Type B pancreatic cell (in vitro differentiated cells): Measurements from ENCODE around the gene CRYBB1. TPM values are rescaled to one million over a fixed set of nuclear protein-coding genes. Genes with fewer than 3 reads are reported as not detected.

Experiments used
- DNase-seq: peaks from one replicate; pipeline ENCODE4 v3.0.0; 2021; ENCODE audit warnings: mixed read lengths; ENCODE audit not compliant: unreplicated experiment; ENCODE audit errors: extremely low spot score
- H3K27ac Mint-ChIP-seq: 2 replicates; pipeline ENCODE4 v1.8.0; 2021; ENCODE audit warnings: mild to moderate bottlenecking, mixed read lengths
- H3K27me3 Mint-ChIP-seq: 2 replicates; pipeline ENCODE4 v1.8.0; 2021; ENCODE audit warnings: mixed read lengths
- H3K36me3 Mint-ChIP-seq: 2 replicates; pipeline ENCODE4 v1.8.0; 2021; ENCODE audit warnings: mixed read lengths
- H3K4me1 Mint-ChIP-seq: one replicate; pipeline ENCODE4 v1.8.0; 2021; ENCODE audit warnings: mixed read lengths; ENCODE audit not compliant: unreplicated experiment
- H3K4me3 Mint-ChIP-seq: 2 replicates; pipeline ENCODE4 v1.8.0; 2021; ENCODE audit warnings: mild to moderate bottlenecking, mixed read lengths
- H3K9me3 Mint-ChIP-seq: 2 replicates; pipeline ENCODE4 v1.8.0; 2021; ENCODE audit warnings: mixed read lengths
- total RNA-seq: library from RNA; stranded (reverse); gene quantifications from 2 replicates; pipeline ENCODE4 v1.2.1, GENCODE V29; 2021; ENCODE audit warnings: low replicate concordance
- TF ChIP-seq, protein P1 (sequence below): fragments of 200-600 bp; sonication (generic); conservative IDR thresholded peaks from 2 replicates; pipeline ENCODE4 v1.5.0; 2021; ENCODE audit warnings: antibody characterized with exemption, mild to moderate bottlenecking

CRYBB1 gene
- total RNA-seq, 1 donor from 2014 or later, result 4.6 TPM

DNA sequence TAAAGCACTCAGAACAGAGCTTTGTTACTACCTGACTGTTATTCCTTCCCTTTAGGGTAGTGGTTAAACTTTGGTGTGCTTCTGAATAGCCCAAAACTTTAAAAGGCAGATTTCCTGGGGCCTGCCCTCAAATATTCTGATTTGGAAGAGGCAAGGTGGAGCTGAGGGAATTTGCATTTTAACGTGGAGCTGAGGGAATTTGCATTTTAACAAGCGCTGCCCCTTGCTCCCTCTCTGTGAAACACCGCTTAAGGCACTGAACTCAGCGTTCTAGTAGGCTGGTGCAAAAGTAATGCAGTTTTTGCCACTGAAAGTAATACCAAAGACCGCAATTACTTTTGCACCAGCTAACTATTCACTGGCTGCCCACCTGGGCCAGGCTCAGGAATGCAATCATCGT is 62.9 kb downstream of the CRYBB1 start:
- TF ChIP-seq, protein P1, sequence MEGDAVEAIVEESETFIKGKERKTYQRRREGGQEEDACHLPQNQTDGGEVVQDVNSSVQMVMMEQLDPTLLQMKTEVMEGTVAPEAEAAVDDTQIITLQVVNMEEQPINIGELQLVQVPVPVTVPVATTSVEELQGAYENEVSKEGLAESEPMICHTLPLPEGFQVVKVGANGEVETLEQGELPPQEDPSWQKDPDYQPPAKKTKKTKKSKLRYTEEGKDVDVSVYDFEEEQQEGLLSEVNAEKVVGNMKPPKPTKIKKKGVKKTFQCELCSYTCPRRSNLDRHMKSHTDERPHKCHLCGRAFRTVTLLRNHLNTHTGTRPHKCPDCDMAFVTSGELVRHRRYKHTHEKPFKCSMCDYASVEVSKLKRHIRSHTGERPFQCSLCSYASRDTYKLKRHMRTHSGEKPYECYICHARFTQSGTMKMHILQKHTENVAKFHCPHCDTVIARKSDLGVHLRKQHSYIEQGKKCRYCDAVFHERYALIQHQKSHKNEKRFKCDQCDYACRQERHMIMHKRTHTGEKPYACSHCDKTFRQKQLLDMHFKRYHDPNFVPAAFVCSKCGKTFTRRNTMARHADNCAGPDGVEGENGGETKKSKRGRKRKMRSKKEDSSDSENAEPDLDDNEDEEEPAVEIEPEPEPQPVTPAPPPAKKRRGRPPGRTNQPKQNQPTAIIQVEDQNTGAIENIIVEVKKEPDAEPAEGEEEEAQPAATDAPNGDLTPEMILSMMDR, result no peak
- Mint-ChIP-seq H3K4me3 (no peak overlapping the region), H3K27me3 (no peaks in the 10 kb centered on the region), H3K4me1 (peaks cover 19% of the 10 kb centered on the region), H3K27ac (no peak overlapping the region), H3K9me3 (no peaks in the 10 kb centered on the region), H3K36me3 (no peaks in the 10 kb centered on the region)
- no peak for DNase-seq

DNA sequence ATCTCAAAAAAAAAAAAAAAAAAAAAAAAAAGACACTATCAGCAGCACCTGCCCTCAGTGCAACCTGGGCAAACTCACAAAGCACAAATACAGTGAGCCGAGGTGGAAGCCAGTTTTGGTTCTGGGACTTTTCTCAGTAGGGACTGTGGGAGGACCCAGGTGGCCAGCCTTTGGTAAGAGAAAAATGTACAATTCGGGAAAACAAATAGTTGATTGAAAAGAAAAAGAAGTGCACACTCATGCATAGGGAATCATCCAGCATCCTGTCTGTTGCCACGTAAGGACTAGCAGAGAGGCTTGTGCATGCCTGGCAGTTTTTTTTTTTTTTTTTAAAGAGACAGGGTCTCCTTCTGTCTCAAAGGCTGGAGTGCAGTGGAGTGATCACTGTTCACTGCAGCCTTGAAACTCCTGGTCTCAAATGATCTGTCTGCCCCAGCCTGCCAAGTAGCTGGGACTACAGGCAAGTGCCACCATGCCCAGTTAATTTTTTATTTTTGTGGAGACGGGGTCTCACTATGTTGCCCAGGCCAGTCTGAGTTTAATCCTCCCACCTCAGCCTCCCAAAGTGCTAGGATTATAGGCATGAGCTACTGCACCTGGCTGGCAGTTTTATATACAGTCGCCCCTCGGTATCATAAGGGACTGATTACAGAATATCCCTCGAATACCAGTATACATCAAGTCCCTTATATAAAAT is 64.6 kb downstream of the CRYBB1 start:
- Mint-ChIP-seq H3K36me3 (no peaks in the 10 kb centered on the region), H3K4me3 (no peak overlapping the region), H3K27ac (no peak overlapping the region), H3K4me1 (peaks cover 14% of the 10 kb centered on the region), H3K9me3 (no peaks in the 10 kb centered on the region), H3K27me3 (no peaks in the 10 kb centered on the region)
- DNase-seq, result no peak
- TF ChIP-seq, protein P1, result no peak

DNA sequence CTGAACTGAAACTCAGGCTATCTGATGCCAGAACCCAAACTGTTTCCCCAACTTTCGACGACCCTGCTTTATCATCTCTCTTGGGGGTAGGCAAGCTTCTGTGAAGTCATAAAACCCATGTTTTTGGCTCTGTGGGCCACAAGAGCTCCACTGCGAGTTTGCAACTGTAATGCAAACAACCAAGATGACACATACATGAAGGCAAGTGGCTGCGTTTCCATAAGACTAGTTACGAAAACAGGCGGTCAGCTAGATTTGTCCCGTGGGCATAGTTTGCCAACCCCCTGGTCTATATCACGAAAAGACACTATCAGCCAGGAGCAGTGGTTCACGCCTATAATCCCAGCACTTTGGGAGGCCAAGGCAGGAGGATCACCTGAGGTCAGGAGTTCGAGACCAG is 65.4 kb downstream of the CRYBB1 start:
- no peak for DNase-seq
- H3K27me3 Mint-ChIP-seq, result no peaks in the 10 kb centered on the region
- TF ChIP-seq, protein P1, result no peak
- H3K4me1 Mint-ChIP-seq, result peaks cover 14% of the 10 kb centered on the region
- no peaks in the 10 kb centered on the region for H3K9me3 Mint-ChIP-seq
- H3K4me3 Mint-ChIP-seq, result no peak overlapping the region
- H3K36me3 Mint-ChIP-seq, result no peaks in the 10 kb centered on the region
- H3K27ac Mint-ChIP-seq, result no peak overlapping the region

DNA sequence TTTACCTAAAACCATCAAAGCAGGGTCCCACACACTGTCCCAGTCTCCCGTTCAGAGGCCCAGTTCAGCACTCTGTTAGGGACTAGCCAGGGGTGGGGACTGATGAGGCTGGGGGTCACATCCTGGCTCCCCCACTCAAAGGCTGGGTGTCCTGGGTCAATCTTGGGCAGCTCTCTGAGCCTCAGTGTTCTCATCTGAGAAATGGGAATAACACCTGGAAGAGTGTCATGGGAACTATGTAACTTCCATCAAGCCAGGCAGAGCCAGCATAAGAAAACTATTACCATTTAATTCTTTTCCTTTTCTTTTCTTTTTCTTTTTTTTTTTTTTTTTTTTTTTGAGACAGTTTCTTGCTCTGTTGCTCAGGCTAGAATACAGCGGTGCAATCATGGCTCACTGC is 66.3 kb downstream of the CRYBB1 start:
- no peak for DNase-seq
- H3K4me1 Mint-ChIP-seq, result peaks cover 11% of the 10 kb centered on the region
- no peak overlapping the region for H3K4me3 Mint-ChIP-seq
- H3K9me3 Mint-ChIP-seq, result no peaks in the 10 kb centered on the region
- TF ChIP-seq, protein P1, result no peak
- no peak overlapping the region for H3K27ac Mint-ChIP-seq
- no peaks in the 10 kb centered on the region for H3K27me3 Mint-ChIP-seq
- H3K36me3 Mint-ChIP-seq, result no peaks in the 10 kb centered on the region

DNA sequence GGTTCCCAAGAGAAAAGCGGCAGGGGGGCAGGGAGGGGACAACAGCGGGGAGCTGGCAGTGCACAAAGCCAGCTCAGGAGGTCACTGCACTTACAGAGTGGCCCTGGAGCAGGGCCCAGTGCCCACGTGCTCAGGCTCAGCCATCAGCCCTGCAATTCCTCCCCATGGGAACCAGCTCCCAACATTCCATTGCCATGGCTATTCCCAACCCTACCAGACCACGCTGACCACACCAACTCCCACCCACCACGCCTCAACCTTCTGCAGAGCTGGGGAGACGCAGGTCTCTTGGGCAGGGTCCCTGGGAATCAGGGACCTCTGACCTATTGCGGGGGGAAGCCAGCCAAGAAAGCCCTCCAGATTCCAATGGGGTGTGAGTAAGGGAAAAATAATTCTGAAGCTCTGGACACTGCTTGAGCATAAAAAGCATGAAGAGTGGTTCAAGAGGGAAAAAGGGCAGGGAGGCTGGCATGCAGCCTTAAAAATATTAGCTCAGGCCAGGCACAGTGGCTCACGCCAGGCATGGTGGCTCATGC is 67.3 kb downstream of the CRYBB1 start:
- no peak for DNase-seq
- no peaks in the 10 kb centered on the region for H3K9me3 Mint-ChIP-seq
- no peaks in the 10 kb centered on the region for H3K36me3 Mint-ChIP-seq
- H3K4me1 Mint-ChIP-seq, result peaks cover 10% of the 10 kb centered on the region
- H3K4me3 Mint-ChIP-seq, result no peak overlapping the region
- no peaks in the 10 kb centered on the region for H3K27me3 Mint-ChIP-seq
- H3K27ac Mint-ChIP-seq, result no peak overlapping the region
- TF ChIP-seq, protein P1, result no peak
